SK-N-SH (cell line): Measurements from ENCODE around the gene CKB.

ENCODE experiments used
- CTCF ChIP-seq: fragments of 200-600 bp; sonication (generic); IDR thresholded peaks from 2 replicates; pipeline ENCODE4 v1.6.1; 2017; ENCODE audit warnings: antibody characterized with exemption, mild to moderate bottlenecking, moderate library complexity
- RXRA ChIP-seq: IDR thresholded peaks from 2 replicates; pipeline ENCODE4 v1.4.0; 2012; ENCODE audit warnings: low read depth, mild to moderate bottlenecking, borderline replicate concordance
- SIN3A ChIP-seq: IDR thresholded peaks from 2 replicates; pipeline ENCODE4 v1.6.1; 2012; ENCODE audit warnings: low read depth, mild to moderate bottlenecking, low read length, moderate library complexity, borderline replicate concordance
- SMC3 ChIP-seq: IDR thresholded peaks from 2 replicates; pipeline ENCODE4 v1.6.1; 2012; ENCODE audit warnings: low read depth, low read length, improper control_type of control experiment
- TAF1 ChIP-seq: IDR thresholded peaks from 2 replicates; pipeline ENCODE4 v1.6.1; 2012; ENCODE audit warnings: low read depth, mild to moderate bottlenecking, low read length, moderate library complexity, borderline replicate concordance
- USF2 ChIP-seq: fragments of 150-350 bp; IDR thresholded peaks from 2 replicates; pipeline ENCODE4 v1.6.1; 2017; ENCODE audit warnings: antibody characterized with exemption, low read length, low read depth, borderline replicate concordance

- TF ChIP-seq CTCF (no peak), TAF1 (no peak), USF2 (no peak), RXRA (no peak), SMC3 (no peak), SIN3A (no peak)
These were observed 2.4 kb downstream of the CKB start for GRCh38 chr14:103520269-103520656.
